Gastrocnemius medialis (tissue), 4 donors: Measurements from ENCODE around the gene CALHM3.

ENCODE experiments used
- POLR2A ChIP-seq, 2 donors: fragments of 450-650 bp; IDR thresholded peaks; one replicate each; pipeline ENCODE4 v1.6.1; 2017; ENCODE audit warnings: antibody characterized with exemption in 2 of 2, mild to moderate bottlenecking in 2 of 2, moderate library complexity in 2 of 2
- TF ChIP-seq, protein P1 (sequence below), 5 experiments: fragments of 450-650 bp in 3 of 5; fragments of 200-600 bp in 2 of 5; sonication (generic) in 2 of 5; IDR thresholded peaks in 4 of 5; conservative IDR thresholded peaks in 1 of 5; 1 replicate in 4 of 5; 2 replicates in 1 of 5; pipeline ENCODE4 v1.5.1; 2016 to 2019; ENCODE audit warnings: antibody characterized with exemption in 5 of 5, mild to moderate bottlenecking in 3 of 5, moderate library complexity in 3 of 5

GRCh38 chr10:103492655-103493261, 13.7 kb upstream of the CALHM3 start:
- TF ChIP-seq, protein P1, sequence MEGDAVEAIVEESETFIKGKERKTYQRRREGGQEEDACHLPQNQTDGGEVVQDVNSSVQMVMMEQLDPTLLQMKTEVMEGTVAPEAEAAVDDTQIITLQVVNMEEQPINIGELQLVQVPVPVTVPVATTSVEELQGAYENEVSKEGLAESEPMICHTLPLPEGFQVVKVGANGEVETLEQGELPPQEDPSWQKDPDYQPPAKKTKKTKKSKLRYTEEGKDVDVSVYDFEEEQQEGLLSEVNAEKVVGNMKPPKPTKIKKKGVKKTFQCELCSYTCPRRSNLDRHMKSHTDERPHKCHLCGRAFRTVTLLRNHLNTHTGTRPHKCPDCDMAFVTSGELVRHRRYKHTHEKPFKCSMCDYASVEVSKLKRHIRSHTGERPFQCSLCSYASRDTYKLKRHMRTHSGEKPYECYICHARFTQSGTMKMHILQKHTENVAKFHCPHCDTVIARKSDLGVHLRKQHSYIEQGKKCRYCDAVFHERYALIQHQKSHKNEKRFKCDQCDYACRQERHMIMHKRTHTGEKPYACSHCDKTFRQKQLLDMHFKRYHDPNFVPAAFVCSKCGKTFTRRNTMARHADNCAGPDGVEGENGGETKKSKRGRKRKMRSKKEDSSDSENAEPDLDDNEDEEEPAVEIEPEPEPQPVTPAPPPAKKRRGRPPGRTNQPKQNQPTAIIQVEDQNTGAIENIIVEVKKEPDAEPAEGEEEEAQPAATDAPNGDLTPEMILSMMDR (IDR thresholded peaks at IDR 0.05 in 4 of 5, conservative IDR thresholded peaks at IDR 0.05 in 1 of 5), result no peak
- TF ChIP-seq POLR2A (IDR thresholded peaks at IDR 0.05), result no peak
